CD4-positive, alpha-beta T cell treated with Interleukin-17A for 1 hour (primary cell): ENCODE measurements around the gene DBNDD2.

Experiments used
- DNase-seq: peaks from one replicate; pipeline ENCODE4 v3.0.0-alpha.2; 2020

Gene DBNDD2

GRCh38 chr20:45419188-45420091 is 11.4 kb downstream of the DBNDD2 start:
- no peak for DNase-seq

- no peak for DNase-seq
Measured at GRCh38 chr20:45420125-45420524, 12.0 kb downstream of the DBNDD2 start.

GRCh38 chr20:45423700-45424099 is 15.6 kb downstream of the DBNDD2 start:
- DNase-seq: no peak

- no peak for DNase-seq
Measured at GRCh38 chr20:45425561-45425960, 17.5 kb downstream of the DBNDD2 start.

- no peak for DNase-seq
Measured at GRCh38 chr20:45426320-45427016, 18.4 kb downstream of the DBNDD2 start.

- DNase-seq: no peak
Measured at GRCh38 chr20:45427236-45428149, 19.4 kb downstream of the DBNDD2 start.

- no peak for DNase-seq
Measured at GRCh38 chr20:45429618-45430017, 21.5 kb downstream of the DBNDD2 start.

- DNase-seq: peak; percentile 39
Measured at GRCh38 chr20:45432294-45432693, 24.2 kb downstream of the DBNDD2 start.

- no peak for DNase-seq
Measured at GRCh38 chr20:45433316-45433715, 25.2 kb downstream of the DBNDD2 start.

- DNase-seq: no peak
Measured at GRCh38 chr20:45433976-45434375, 25.9 kb downstream of the DBNDD2 start.

GRCh38 chr20:45436732-45437485 is 28.8 kb downstream of the DBNDD2 start:
- peak; percentile 90 for DNase-seq

- no peak for DNase-seq
Measured at GRCh38 chr20:45440424-45440823, 32.3 kb downstream of the DBNDD2 start.

GRCh38 chr20:45440891-45441685 is 33.0 kb downstream of the DBNDD2 start:
- no peak for DNase-seq

GRCh38 chr20:45441746-45442145 is 33.7 kb downstream of the DBNDD2 start:
- no peak for DNase-seq

GRCh38 chr20:45444050-45444449 is 36.0 kb downstream of the DBNDD2 start:
- peak; percentile 53 for DNase-seq

- DNase-seq: peak; percentile 50
Measured at GRCh38 chr20:45445805-45446562, 37.9 kb downstream of the DBNDD2 start.

GRCh38 chr20:45448270-45448669 is 40.2 kb downstream of the DBNDD2 start:
- DNase-seq: no peak

GRCh38 chr20:45449528-45449927 is 41.4 kb downstream of the DBNDD2 start:
- DNase-seq: no peak

- peak; percentile 62 for DNase-seq
Measured at GRCh38 chr20:45450097-45450818, 42.2 kb downstream of the DBNDD2 start.

GRCh38 chr20:45452238-45452637 is 44.1 kb downstream of the DBNDD2 start:
- DNase-seq: no peak
